ENCODE measurements around the gene HMOX2. TPM values are rescaled to one million over a fixed set of nuclear protein-coding genes. Genes with fewer than 3 reads are reported as not detected.

Gene HMOX2
- total RNA-seq, 1 experiment from 2014 or later = 42.6 TPM

GRCh38 chr16:4510747-4511426, 34.7 kb downstream of the HMOX2 start:
- Mint-ChIP-seq H3K27me3 (ENCODE audit: low read depth) (no peaks in the 10 kb centered on the region), H3K36me3 (peaks cover 12% of the 10 kb centered on the region), H3K4me3 (no peak overlapping the region), H3K4me1 (peaks cover 10% of the 10 kb centered on the region; the same call in 1 of the 2 replicates), H3K9me3 (no peaks in the 10 kb centered on the region), H3K27ac (peak overlapping the region; percentile 10; the same call in 1 of the 2 replicates)
- ChIA-PET CTCF (interaction anchor here (0.7 to 2.0 kb wide), 9 partner anchors 10 to 172 kb away, joined by 3 to 15 read pairs (median 8); partner anchors contain the start of gene MGRN1), POLR2A (no interaction called here)
- no peak for DNase-seq (ENCODE audit: low spot score)
- no peak for ATAC-seq
- TF ChIP-seq ZNF423 (CRISPR knock-in tag; IDR thresholded peaks at IDR 0.05) = no peak
- no peak for TF ChIP-seq FOXK1 (CRISPR knock-in tag; IDR thresholded peaks at IDR 0.05)
- no peak for TF ChIP-seq CREM (CRISPR knock-in tag; IDR thresholded peaks at IDR 0.05)
- TF ChIP-seq, protein P1, sequence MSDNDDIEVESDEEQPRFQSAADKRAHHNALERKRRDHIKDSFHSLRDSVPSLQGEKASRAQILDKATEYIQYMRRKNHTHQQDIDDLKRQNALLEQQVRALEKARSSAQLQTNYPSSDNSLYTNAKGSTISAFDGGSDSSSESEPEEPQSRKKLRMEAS (CRISPR knock-in tag; IDR thresholded peaks at IDR 0.05) = no peak
- TF ChIP-seq FOXJ3 (CRISPR knock-in tag; IDR thresholded peaks at IDR 0.05; ENCODE audit: borderline replicate concordance) = no peak
- TF ChIP-seq, protein P2, sequence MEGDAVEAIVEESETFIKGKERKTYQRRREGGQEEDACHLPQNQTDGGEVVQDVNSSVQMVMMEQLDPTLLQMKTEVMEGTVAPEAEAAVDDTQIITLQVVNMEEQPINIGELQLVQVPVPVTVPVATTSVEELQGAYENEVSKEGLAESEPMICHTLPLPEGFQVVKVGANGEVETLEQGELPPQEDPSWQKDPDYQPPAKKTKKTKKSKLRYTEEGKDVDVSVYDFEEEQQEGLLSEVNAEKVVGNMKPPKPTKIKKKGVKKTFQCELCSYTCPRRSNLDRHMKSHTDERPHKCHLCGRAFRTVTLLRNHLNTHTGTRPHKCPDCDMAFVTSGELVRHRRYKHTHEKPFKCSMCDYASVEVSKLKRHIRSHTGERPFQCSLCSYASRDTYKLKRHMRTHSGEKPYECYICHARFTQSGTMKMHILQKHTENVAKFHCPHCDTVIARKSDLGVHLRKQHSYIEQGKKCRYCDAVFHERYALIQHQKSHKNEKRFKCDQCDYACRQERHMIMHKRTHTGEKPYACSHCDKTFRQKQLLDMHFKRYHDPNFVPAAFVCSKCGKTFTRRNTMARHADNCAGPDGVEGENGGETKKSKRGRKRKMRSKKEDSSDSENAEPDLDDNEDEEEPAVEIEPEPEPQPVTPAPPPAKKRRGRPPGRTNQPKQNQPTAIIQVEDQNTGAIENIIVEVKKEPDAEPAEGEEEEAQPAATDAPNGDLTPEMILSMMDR (IDR thresholded peaks at IDR 0.05) = no peak
- no peak for TF ChIP-seq NR1H2 (CRISPR knock-in tag; IDR thresholded peaks at IDR 0.05)
- no peak for TF ChIP-seq FOXP1 (CRISPR knock-in tag; IDR thresholded peaks at IDR 0.05; ENCODE audit: borderline replicate concordance)
- TF ChIP-seq SOX15 (CRISPR knock-in tag; IDR thresholded peaks at IDR 0.05) = no peak
- TF ChIP-seq, protein P3, sequence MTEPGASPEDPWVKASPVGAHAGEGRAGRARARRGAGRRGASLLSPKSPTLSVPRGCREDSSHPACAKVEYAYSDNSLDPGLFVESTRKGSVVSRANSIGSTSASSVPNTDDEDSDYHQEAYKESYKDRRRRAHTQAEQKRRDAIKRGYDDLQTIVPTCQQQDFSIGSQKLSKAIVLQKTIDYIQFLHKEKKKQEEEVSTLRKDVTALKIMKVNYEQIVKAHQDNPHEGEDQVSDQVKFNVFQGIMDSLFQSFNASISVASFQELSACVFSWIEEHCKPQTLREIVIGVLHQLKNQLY (CRISPR knock-in tag; IDR thresholded peaks at IDR 0.05) = no peak
- no peak for TF ChIP-seq NR3C1 (CRISPR knock-in tag; conservative IDR thresholded peaks at IDR 0.05; ENCODE audit: low read depth)
- no peak for TF ChIP-seq ATF2 (CRISPR knock-in tag; IDR thresholded peaks at IDR 0.05; ENCODE audit: borderline replicate concordance, low read depth)
- no peak for TF ChIP-seq OVOL2 (CRISPR knock-in tag; IDR thresholded peaks at IDR 0.05; ENCODE audit: borderline replicate concordance)

DNA sequence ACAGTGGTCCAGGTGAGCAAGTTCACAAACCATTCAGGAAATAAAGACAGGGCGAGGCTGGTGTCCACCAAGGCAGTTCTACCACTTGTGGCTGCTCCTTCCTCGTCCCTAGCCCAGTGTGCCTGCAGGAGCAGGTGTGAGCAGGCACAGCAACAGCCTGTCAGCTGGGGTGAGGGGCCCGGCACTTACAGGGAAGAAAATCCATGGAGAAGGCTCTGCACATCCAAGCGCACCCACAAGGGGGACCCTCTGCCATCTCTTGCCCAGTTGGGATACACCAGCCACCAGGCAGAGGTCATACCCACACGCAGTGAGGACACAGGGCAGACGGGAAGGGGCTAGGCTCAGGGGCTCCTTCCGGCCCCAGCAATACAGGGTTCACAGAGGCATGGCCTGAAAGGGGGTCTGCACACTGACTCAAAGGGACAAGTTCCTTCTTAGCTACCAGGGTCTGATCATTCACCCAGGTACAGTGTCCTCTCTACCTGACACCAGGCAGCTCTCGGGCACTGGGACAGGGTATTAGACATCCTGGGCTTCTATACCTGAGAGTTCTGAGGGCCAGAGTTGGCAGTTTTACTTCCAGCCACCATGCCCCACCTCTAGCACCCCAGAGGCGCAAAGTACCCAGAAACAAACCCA, 35.4 kb downstream of the HMOX2 start:
- peak; percentile 89 for DNase-seq (ENCODE audit: low spot score)
- H3K4me1 Mint-ChIP-seq = peaks cover 7% of the 10 kb centered on the region; the same call in 1 of the 2 replicates
- ChIA-PET POLR2A (interaction anchor here (1.5 kb wide), 1 partner anchor 62 kb away, joined by 3 read pairs; no protein-coding TSS in a partner anchor), CTCF (interaction anchor here (0.7 to 2.0 kb wide), 13 partner anchors 11 to 183 kb away, joined by 3 to 15 read pairs (median 4); partner anchors contain the start of gene MGRN1)
- ATAC-seq = peak; percentile 94
- H3K9me3 Mint-ChIP-seq = no peaks in the 10 kb centered on the region
- H3K4me3 Mint-ChIP-seq = no peak overlapping the region
- H3K27me3 Mint-ChIP-seq (ENCODE audit: low read depth) = no peaks in the 10 kb centered on the region
- TF ChIP-seq, protein P2 (IDR thresholded peaks at IDR 0.05) = peak; percentile 71
- TF ChIP-seq, protein P4, sequence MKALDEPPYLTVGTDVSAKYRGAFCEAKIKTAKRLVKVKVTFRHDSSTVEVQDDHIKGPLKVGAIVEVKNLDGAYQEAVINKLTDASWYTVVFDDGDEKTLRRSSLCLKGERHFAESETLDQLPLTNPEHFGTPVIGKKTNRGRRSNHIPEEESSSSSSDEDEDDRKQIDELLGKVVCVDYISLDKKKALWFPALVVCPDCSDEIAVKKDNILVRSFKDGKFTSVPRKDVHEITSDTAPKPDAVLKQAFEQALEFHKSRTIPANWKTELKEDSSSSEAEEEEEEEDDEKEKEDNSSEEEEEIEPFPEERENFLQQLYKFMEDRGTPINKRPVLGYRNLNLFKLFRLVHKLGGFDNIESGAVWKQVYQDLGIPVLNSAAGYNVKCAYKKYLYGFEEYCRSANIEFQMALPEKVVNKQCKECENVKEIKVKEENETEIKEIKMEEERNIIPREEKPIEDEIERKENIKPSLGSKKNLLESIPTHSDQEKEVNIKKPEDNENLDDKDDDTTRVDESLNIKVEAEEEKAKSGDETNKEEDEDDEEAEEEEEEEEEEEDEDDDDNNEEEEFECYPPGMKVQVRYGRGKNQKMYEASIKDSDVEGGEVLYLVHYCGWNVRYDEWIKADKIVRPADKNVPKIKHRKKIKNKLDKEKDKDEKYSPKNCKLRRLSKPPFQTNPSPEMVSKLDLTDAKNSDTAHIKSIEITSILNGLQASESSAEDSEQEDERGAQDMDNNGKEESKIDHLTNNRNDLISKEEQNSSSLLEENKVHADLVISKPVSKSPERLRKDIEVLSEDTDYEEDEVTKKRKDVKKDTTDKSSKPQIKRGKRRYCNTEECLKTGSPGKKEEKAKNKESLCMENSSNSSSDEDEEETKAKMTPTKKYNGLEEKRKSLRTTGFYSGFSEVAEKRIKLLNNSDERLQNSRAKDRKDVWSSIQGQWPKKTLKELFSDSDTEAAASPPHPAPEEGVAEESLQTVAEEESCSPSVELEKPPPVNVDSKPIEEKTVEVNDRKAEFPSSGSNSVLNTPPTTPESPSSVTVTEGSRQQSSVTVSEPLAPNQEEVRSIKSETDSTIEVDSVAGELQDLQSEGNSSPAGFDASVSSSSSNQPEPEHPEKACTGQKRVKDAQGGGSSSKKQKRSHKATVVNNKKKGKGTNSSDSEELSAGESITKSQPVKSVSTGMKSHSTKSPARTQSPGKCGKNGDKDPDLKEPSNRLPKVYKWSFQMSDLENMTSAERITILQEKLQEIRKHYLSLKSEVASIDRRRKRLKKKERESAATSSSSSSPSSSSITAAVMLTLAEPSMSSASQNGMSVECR (CRISPR knock-in tag; IDR thresholded peaks at IDR 0.05; ENCODE audit: borderline replicate concordance) = no peak
- H3K27ac Mint-ChIP-seq = peak overlapping the region; percentile 61; the same call in 1 of the 2 replicates
- peaks cover 12% of the 10 kb centered on the region for H3K36me3 Mint-ChIP-seq

Data from WTC11 (cell line).